ENCODE data around the gene TPSD1.

GRCh38 chr16:1289477-1289866 is 33.6 kb downstream of the TPSD1 start:
- TF ChIP-seq CTCF (conservative IDR thresholded peaks at IDR 0.05; ENCODE audit: low read depth, low read length), result no peak
- TF ChIP-seq EZH2 (IDR thresholded peaks at IDR 0.05; ENCODE audit: low read length, unreplicated experiment), result no peak
